ENCODE measurements around the gene ERVK3-1. TPM values are rescaled to one million over a fixed set of nuclear protein-coding genes. Genes with fewer than 3 reads are reported as not detected.

ERVK3-1 gene
- total and polyA plus RNA-seq, 2 of the 8 experiments (the other 6 are each of a cell fraction or from before 2014, with no cell fraction given), result 29.9 to 31.5 TPM

GRCh38 chr19:58262922-58263296 is 42.3 kb upstream of the ERVK3-1 start:
- no peak overlapping the region for H4K91ac ChIP-seq (replicated peaks; ENCODE audit: insufficient read length, low read length)
- H4K20me1 ChIP-seq (replicated peaks in 1 of 2; ENCODE audit: control insufficient read depth in 1 of 2, insufficient read depth in 2 of 2, low read length in 2 of 2), result no peaks in the 10 kb centered on the region
- no peak overlapping the region for H2AK5ac ChIP-seq (ENCODE audit: low read depth, low read length)
- H2BK5ac ChIP-seq (ENCODE audit: low read depth, low read length), result no peak overlapping the region
- POLR2A ChIA-PET (ENCODE audit: partially characterized antibody), result interaction anchor here (1.0 to 12.7 kb wide), 9 partner anchors 10 to 76 kb away, joined by 3 to 152 read pairs (median 22); partner anchors contain the start of genes ZNF544 and ZNF8
- DNase-seq (ENCODE audit: low read depth in 1 of 2, low spot score in 2 of 2) (no peak), FAIRE-seq (no peak)
- H2BK12ac ChIP-seq (ENCODE audit: low read depth, low read length), result no peak overlapping the region
- no peaks in the 10 kb centered on the region for H3K79me1 ChIP-seq (ENCODE audit: low read depth, low read length)
- no peak overlapping the region for H2BK20ac ChIP-seq (ENCODE audit: low read length)
- no peak overlapping the region for H3K18ac ChIP-seq (ENCODE audit: extremely low read depth, low read length)
- H3K27me3 ChIP-seq (replicated peaks in 1 of 4; ENCODE audit: control insufficient read depth in 3 of 4, extremely low read depth in 1 of 4, insufficient read depth in 3 of 4, low read length in 3 of 4), result no peaks in the 10 kb centered on the region
- H4K5ac ChIP-seq (ENCODE audit: insufficient read length, low read depth, low read length), result no peak overlapping the region
- no peak overlapping the region for H3K14ac ChIP-seq (ENCODE audit: insufficient read length)
- H3K23me2 ChIP-seq (ENCODE audit: low read depth, low read length), result no peaks in the 10 kb centered on the region
- no peak overlapping the region for H2BK15ac ChIP-seq (ENCODE audit: low read length)
- no peak overlapping the region for H3K4me2 ChIP-seq (ENCODE audit: insufficient read depth in 1 of 2, low read depth in 2 of 2, low read length in 2 of 2)
- peak overlapping the region in 3 of 4 experiments; percentile 10 to 36 (median 19); a peak in 3 of 8 replicates for H3K4me3 ChIP-seq (ENCODE audit: extremely low read depth in 1 of 4, insufficient read depth in 2 of 4, low read depth in 3 of 4, low read length in 4 of 4)
- H3K4me1 ChIP-seq (replicated peaks in 1 of 4; ENCODE audit: control insufficient read depth in 3 of 4, insufficient read depth in 4 of 4, low read length in 3 of 4), result no peaks in the 10 kb centered on the region
- CTCF ChIA-PET (ENCODE audit: partially characterized antibody), result interaction anchor here (1.1 kb wide), 1 partner anchor 99 kb away, joined by 3 read pairs; no protein-coding TSS in a partner anchor
- WGBS, 2 experiments (ENCODE audit: extremely low coverage in 1 of 2, insufficient coverage in 1 of 2, insufficient read length in 1 of 2, insufficient replicate concordance in 2 of 2, low coverage in 1 of 2, low lambda C conversion rate in 2 of 2, missing lambda C conversion rate in 1 of 2), result 98% methylated on average over 7 of the region's 7 CpGs; no CpG with 5 or more reads in 1 of the 2 experiments
- H3K9ac ChIP-seq (replicated peaks in 1 of 4; ENCODE audit: extremely low read depth in 1 of 4, low read depth in 3 of 4, low read length in 3 of 4), result no peak overlapping the region
- no peak overlapping the region for H3K23ac ChIP-seq (ENCODE audit: insufficient read length)
- no peak overlapping the region for H4K8ac ChIP-seq (ENCODE audit: extremely low read depth, insufficient read depth, low read length)
- no peak overlapping the region for H3K56ac ChIP-seq (replicated peaks; ENCODE audit: insufficient read length, low read depth, low read length)
- H3K79me2 ChIP-seq (ENCODE audit: control insufficient read depth in 1 of 2, insufficient read depth in 2 of 2, low read length in 2 of 2), result no peaks in the 10 kb centered on the region
- H2AFZ ChIP-seq (ENCODE audit: low read length), result no peak overlapping the region
- peaks cover 86 to 99% of the 10 kb centered on the region in 2 experiments for H3K9me3 ChIP-seq (ENCODE audit: insufficient read depth in 2 of 2, low read depth in 1 of 2, low read length in 1 of 2)
- H3K36me3 ChIP-seq (ENCODE audit: control insufficient read depth in 2 of 4, insufficient read depth in 4 of 4, low read length in 3 of 4), result peaks cover 19 to 86% (median 63%) of the 10 kb centered on the region in 4 experiments; a peak in 7 of 8 replicates
- no peak overlapping the region for H2BK120ac ChIP-seq (replicated peaks; ENCODE audit: low read depth, low read length)
- H3K27ac ChIP-seq (ENCODE audit: low read depth, low read length), result no peak overlapping the region
- H3K4ac ChIP-seq (replicated peaks; ENCODE audit: insufficient read length, low read depth, low read length), result no peak overlapping the region
- TF ChIP-seq JUND (IDR thresholded peaks at IDR 0.05; ENCODE audit: low read length) (no peak), SIRT6 (IDR thresholded peaks at IDR 0.05; ENCODE audit: low read length) (no peak), RNF2 (IDR thresholded peaks at IDR 0.05; ENCODE audit: borderline replicate concordance, low read depth, low read length, missing control alignments, poor library complexity, severe bottlenecking) (no peak), TAF1 (IDR thresholded peaks at IDR 0.05; ENCODE audit: low read depth, low read length) (no peak), TCF12 (IDR thresholded peaks at IDR 0.05; ENCODE audit: low read depth, low read length) (no peak), SIN3A (conservative IDR thresholded peaks at IDR 0.05 in 1 of 2, IDR thresholded peaks at IDR 0.05 in 1 of 2; ENCODE audit: low read depth in 1 of 2, low read length in 2 of 2) (no peak), SP4 (IDR thresholded peaks at IDR 0.05; ENCODE audit: low read length) (no peak), GTF2F1 (IDR thresholded peaks at IDR 0.05; ENCODE audit: borderline replicate concordance, low read depth, low read length) (no peak), ASH2L (IDR thresholded peaks at IDR 0.05; ENCODE audit: low read length) (no peak), GABPA (IDR thresholded peaks at IDR 0.05; ENCODE audit: borderline replicate concordance, insufficient read depth, low read length) (no peak)
- TF ChIP-seq, protein P1, sequence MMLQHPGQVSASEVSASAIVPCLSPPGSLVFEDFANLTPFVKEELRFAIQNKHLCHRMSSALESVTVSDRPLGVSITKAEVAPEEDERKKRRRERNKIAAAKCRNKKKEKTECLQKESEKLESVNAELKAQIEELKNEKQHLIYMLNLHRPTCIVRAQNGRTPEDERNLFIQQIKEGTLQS (IDR thresholded peaks at IDR 0.05; ENCODE audit: insufficient read depth, low read depth, low read length), result no peak
- TF ChIP-seq, protein P2, sequence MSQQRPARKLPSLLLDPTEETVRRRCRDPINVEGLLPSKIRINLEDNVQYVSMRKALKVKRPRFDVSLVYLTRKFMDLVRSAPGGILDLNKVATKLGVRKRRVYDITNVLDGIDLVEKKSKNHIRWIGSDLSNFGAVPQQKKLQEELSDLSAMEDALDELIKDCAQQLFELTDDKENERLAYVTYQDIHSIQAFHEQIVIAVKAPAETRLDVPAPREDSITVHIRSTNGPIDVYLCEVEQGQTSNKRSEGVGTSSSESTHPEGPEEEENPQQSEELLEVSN (IDR thresholded peaks at IDR 0.05), result no peak
